IMR-90 (cell line): Measurements from ENCODE around the gene SLC30A7. TPM values are rescaled to one million over a fixed set of nuclear protein-coding genes. Genes with fewer than 3 reads are reported as not detected.

Experiments used
- ATAC-seq: fragments of 200-7000 bp; cut with Tn5 transposase; 2 replicates; pipeline ENCODE4 v1.9.1; 2020; ENCODE audit warnings: low read depth, mild to moderate bottlenecking, moderate library complexity
- BruUV-seq: library from RNA; stranded (reverse); fragments of 400-500 nt; replicated peaks from 2 replicates; lab custom pipeline; 2021; lab: Mats Ljungman, UMichigan
- CTCF ChIA-PET: fragments of 300-600 bp; formaldehyde crosslinking; extraction: SDS; loops from one replicate; lab custom pipeline; 2021; ENCODE audit warnings: antibody characterized with exemption; lab: Yijun Ruan, JAX
- POLR2A ChIA-PET: fragments of 300-600 bp; sonication (Branson Sonifier 250); formaldehyde crosslinking; loops from one replicate; lab custom pipeline; 2022; ENCODE audit warnings: antibody characterized with exemption; ENCODE audit not compliant: unreplicated experiment; lab: Charles Lee
- DNase-seq: peaks from one replicate; pipeline ENCODE4 v3.0.0; 2013
- H2AFZ ChIP-seq: replicated peaks from 2 replicates; pipeline ENCODE3; 2013; ENCODE audit warnings: low read length, mild to moderate bottlenecking; ENCODE audit not compliant: poor library complexity
- H2AK5ac ChIP-seq: 2 replicates; pipeline ENCODE4 v1.6.1; 2013; ENCODE audit warnings: low read depth, low read length, inconsistent platforms
- H2AK9ac ChIP-seq: replicated peaks from 2 replicates; pipeline ENCODE3; 2013; ENCODE audit warnings: mild to moderate bottlenecking, low read depth, low read length, moderate library complexity; ENCODE audit not compliant: poor library complexity
- H2BK120ac ChIP-seq: 2 replicates; pipeline ENCODE4 v1.6.1; 2013; ENCODE audit warnings: low read depth, low read length, inconsistent platforms
- H2BK15ac ChIP-seq: 3 replicates; pipeline ENCODE4 v1.6.1; 2013; ENCODE audit warnings: low read depth, low read length, inconsistent platforms
- H2BK20ac ChIP-seq: 2 replicates; pipeline ENCODE4 v1.6.1; 2013; ENCODE audit warnings: low read depth, mild to moderate bottlenecking, inconsistent platforms, low read length, moderate library complexity
- H2BK5ac ChIP-seq: 2 replicates; pipeline ENCODE4 v1.6.1; 2013; ENCODE audit warnings: mild to moderate bottlenecking, low read depth, low read length, inconsistent platforms; ENCODE audit not compliant: poor library complexity, severe bottlenecking
- H3K14ac ChIP-seq: replicated peaks from 2 replicates; pipeline ENCODE4 v1.6.1; 2013; ENCODE audit warnings: low read depth, low read length, inconsistent platforms
- H3K18ac ChIP-seq: 2 replicates; pipeline ENCODE4 v1.6.1; 2013; ENCODE audit warnings: low read depth, low read length, control low read depth
- H3K23ac ChIP-seq: 2 replicates; pipeline ENCODE4 v1.6.1; 2013; ENCODE audit warnings: low read depth, low read length, inconsistent platforms
- H3K27ac ChIP-seq: 2 replicates; pipeline ENCODE4 v1.5.1; 2013; ENCODE audit warnings: mild to moderate bottlenecking, control low read depth, low read length; ENCODE audit not compliant: insufficient read depth
- H3K27me3 ChIP-seq: 2 replicates; pipeline ENCODE4 v1.6.1; 2013; ENCODE audit warnings: low read length; ENCODE audit not compliant: control insufficient read depth, insufficient read depth
- H3K36me3 ChIP-seq: 2 replicates; pipeline ENCODE4 v1.6.1; 2013; ENCODE audit warnings: low read length, mixed read lengths; ENCODE audit not compliant: control insufficient read depth, insufficient read depth
- H3K4ac ChIP-seq: 2 replicates; pipeline ENCODE4 v1.6.1; 2013; ENCODE audit warnings: low read depth, low read length, inconsistent platforms
- H3K4me1 ChIP-seq: 2 replicates; pipeline ENCODE4 v1.6.1; 2013; ENCODE audit warnings: low read length, mixed read lengths; ENCODE audit not compliant: control insufficient read depth, insufficient read depth
- H3K4me2 ChIP-seq: 2 replicates; pipeline ENCODE4 v1.6.1; 2013; ENCODE audit warnings: low read depth, mild to moderate bottlenecking, control low read depth, low read length, moderate library complexity
- H3K4me3 ChIP-seq: 2 replicates; pipeline ENCODE4 v1.5.1; 2013; ENCODE audit warnings: low read depth, mild to moderate bottlenecking, control low read depth, low read length, moderate library complexity; ENCODE audit not compliant: insufficient read depth
- H3K56ac ChIP-seq: 2 replicates; pipeline ENCODE4 v1.6.1; 2013; ENCODE audit warnings: low read length, inconsistent platforms; ENCODE audit not compliant: insufficient read depth; ENCODE audit errors: extremely low read depth
- H3K79me1 ChIP-seq, 2 experiments: 2 replicates each; pipeline ENCODE4 v1.6.1; 2013; ENCODE audit warnings: low read length in 2 of 2, inconsistent platforms in 1 of 2, low read depth in 1 of 2
- H3K9ac ChIP-seq: 2 replicates; pipeline ENCODE4 v1.6.1; 2013; ENCODE audit warnings: low read depth, low read length, control low read depth
- H3K9me1 ChIP-seq: 2 replicates; pipeline ENCODE4 v1.6.1; 2013; ENCODE audit warnings: low read length, inconsistent platforms; ENCODE audit not compliant: insufficient read depth
- H3K9me3 ChIP-seq: 2 replicates; pipeline ENCODE4 v1.6.1; 2013; ENCODE audit warnings: low read length; ENCODE audit not compliant: control insufficient read depth, insufficient read depth
- H4K20me1 ChIP-seq: 2 replicates; pipeline ENCODE4 v1.6.1; 2013; ENCODE audit warnings: low read length, inconsistent platforms; ENCODE audit not compliant: insufficient read depth
- H4K5ac ChIP-seq: 2 replicates; pipeline ENCODE4 v1.6.1; 2013; ENCODE audit warnings: mild to moderate bottlenecking, low read depth, low read length, control low read depth
- H4K8ac ChIP-seq, 2 experiments: 2 replicates each; pipeline ENCODE4 v1.6.1; 2013; ENCODE audit warnings: low read depth in 2 of 2, low read length in 2 of 2, control low read depth in 1 of 2, inconsistent platforms in 1 of 2
- H4K91ac ChIP-seq: 2 replicates; pipeline ENCODE4 v1.6.1; 2013; ENCODE audit warnings: low read depth, low read length, inconsistent platforms; ENCODE audit not compliant: insufficient read depth
- BHLHE40 ChIP-seq: fragments of 150-350 bp; IDR thresholded peaks from 2 replicates; pipeline ENCODE4 v1.6.1; 2016; ENCODE audit warnings: mild to moderate bottlenecking, low read depth, low read length
- CEBPB ChIP-seq: IDR thresholded peaks from 2 replicates; pipeline ENCODE4 v1.6.1; 2012; ENCODE audit warnings: low read depth, low read length, improper control_type of control experiment
- CHD1 ChIP-seq: IDR thresholded peaks from 2 replicates; pipeline ENCODE4 v1.6.1; 2012; ENCODE audit warnings: low read depth, low read length, improper control_type of control experiment
- CTCF ChIP-seq: conservative IDR thresholded peaks from 2 replicates; pipeline ENCODE4 v1.5.1; 2012; ENCODE audit warnings: mild to moderate bottlenecking, low read depth, low read length, improper control_type of control experiment
- ELK1 ChIP-seq: fragments of 150-350 bp; IDR thresholded peaks from 2 replicates; pipeline ENCODE4 v1.6.1; 2016; ENCODE audit warnings: low read depth, mild to moderate bottlenecking, low read length, moderate library complexity, borderline replicate concordance
- FOS ChIP-seq: fragments of 150-350 bp; IDR thresholded peaks from 2 replicates; pipeline ENCODE4 v1.6.1; 2016; ENCODE audit warnings: low read depth, low read length
- MAFK ChIP-seq: IDR thresholded peaks from 2 replicates; pipeline ENCODE4 v1.6.1; 2012; ENCODE audit warnings: low read depth, low read length, improper control_type of control experiment
- MAZ ChIP-seq: IDR thresholded peaks from 2 replicates; pipeline ENCODE4 v1.6.1; 2012; ENCODE audit warnings: low read depth, mild to moderate bottlenecking, low read length, improper control_type of control experiment, moderate library complexity, borderline replicate concordance
- MXI1 ChIP-seq: IDR thresholded peaks from 2 replicates; pipeline ENCODE4 v1.6.1; 2012; ENCODE audit warnings: low read depth, mild to moderate bottlenecking, low read length, moderate library complexity, borderline replicate concordance
- NFE2L2 ChIP-seq: fragments of 150-350 bp; IDR thresholded peaks from 2 replicates; pipeline ENCODE4 v1.6.1; 2016; ENCODE audit warnings: low read depth, mild to moderate bottlenecking, low read length
- POLR2A ChIP-seq: IDR thresholded peaks from 2 replicates; pipeline ENCODE4 v1.6.1; 2012; ENCODE audit warnings: mild to moderate bottlenecking, low read depth, low read length
- RAD21 ChIP-seq: IDR thresholded peaks from 2 replicates; pipeline ENCODE4 v1.6.1; 2012; ENCODE audit warnings: low read length, improper control_type of control experiment
- RCOR1 ChIP-seq: IDR thresholded peaks from 2 replicates; pipeline ENCODE4 v1.6.1; 2012; ENCODE audit warnings: mild to moderate bottlenecking, low read length, improper control_type of control experiment; ENCODE audit not compliant: insufficient replicate concordance
- RFX5 ChIP-seq: IDR thresholded peaks from 2 replicates; pipeline ENCODE4 v1.8.0; 2012; ENCODE audit warnings: low read depth, mild to moderate bottlenecking, low read length, moderate library complexity
- SMC3 ChIP-seq: fragments of 150-350 bp; IDR thresholded peaks from 2 replicates; pipeline ENCODE4 v1.6.1; 2016; ENCODE audit warnings: low read depth, mild to moderate bottlenecking, antibody characterized with exemption, low read length, moderate library complexity
- USF2 ChIP-seq: fragments of 150-350 bp; IDR thresholded peaks from 2 replicates; pipeline ENCODE4 v1.6.1; 2017; ENCODE audit warnings: mild to moderate bottlenecking, antibody characterized with exemption, low read length, low read depth
- WGBS, 2 experiments: methylation state at CpG; one replicate each; pipeline versions ENCODE4 v1.1.5 to v1.1.7; 2013; ENCODE audit warnings: missing lambda C conversion rate in 2 of 2; ENCODE audit not compliant: insufficient read length in 1 of 2; ENCODE audit errors: extremely low coverage in 2 of 2; 5-methylcytosine and 5-hydroxymethylcytosine counted together
- dilution Hi-C: fragments of 300-500 bp; cut with HindIII; formaldehyde crosslinking; loops from one replicate; pipeline ENCODE4 v1.14.3; 2018; ENCODE audit warnings: low sequenced_read_pairs; ENCODE audit not compliant: unreplicated experiment
- in situ Hi-C: fragments of 300-500 bp; cut with MboI; formaldehyde crosslinking; loops from 3 replicates; pipeline ENCODE4 v1.14.3; 2019; ENCODE audit warnings: low sequenced_read_pairs, inconsistent platforms, mixed read lengths
- intact Hi-C: fragments of 100-400 bp; cut with micrococcal nuclease; formaldehyde crosslinking; loops from 2 replicates; pipeline ENCODE4 v1.10.0; 2022
- polyA plus RNA-seq, 3 experiments: library from polyadenylated mRNA; depleted of rRNA; stranded (reverse); fragments of >200 nt; gene quantifications; 2 replicates each; pipeline ENCODE4 v1.2.3, GENCODE V29; 2012; ENCODE audit warnings: low replicate concordance in 1 of 3
- total RNA-seq: library from RNA; depleted of rRNA; stranded (reverse); fragments of >200 nt; gene quantifications from 2 replicates; pipeline ENCODE4 v1.2.3, GENCODE V29; 2012

Gene SLC30A7
- total and polyA plus RNA-seq, 2 of the 4 experiments (the other 2 are of a cell fraction) = 8.4 to 60.2 TPM

- no peak overlapping the region for H3K27ac ChIP-seq
- in situ Hi-C loops = no loop called here
Observed at GRCh38 chr1:101013776-101014175, 117.9 kb downstream of the SLC30A7 start.

More at GRCh38 chr1:101013776-101014175, 117.9 kb downstream of the SLC30A7 start:
- ChIA-PET POLR2A (no interaction called here), CTCF (interaction anchor here (1.0 kb wide), 1 partner anchor 225 kb away, joined by 3 read pairs; no protein-coding TSS in a partner anchor)
- no peak overlapping the region for H2AK9ac ChIP-seq
- no peak for ATAC-seq
- H2AK5ac ChIP-seq = no peak overlapping the region
- no peak overlapping the region for H3K18ac ChIP-seq
- no peak overlapping the region for H2AFZ ChIP-seq
- peaks cover 3% of the 10 kb centered on the region; the same call in 1 of the 2 replicates for H3K36me3 ChIP-seq
- no peak overlapping the region for H3K56ac ChIP-seq
- H3K9me3 ChIP-seq = no peaks in the 10 kb centered on the region
- TF ChIP-seq CTCF (no peak), NFE2L2 (no peak), FOS (no peak), MAZ (no peak), MXI1 (no peak), CHD1 (no peak), SMC3 (no peak), BHLHE40 (no peak), USF2 (no peak), POLR2A (no peak), ELK1 (no peak), CEBPB (no peak), MAFK (no peak), RAD21 (no peak), RFX5 (no peak), RCOR1 (no peak)
- no peaks in the 10 kb centered on the region for H3K27me3 ChIP-seq
- no peak overlapping the region for H3K4ac ChIP-seq
- dilution Hi-C loops (no loop called here), intact Hi-C loops (no loop called here)
- H2BK120ac ChIP-seq = no peak overlapping the region
- no peak overlapping the region for H2BK20ac ChIP-seq
- no peak for DNase-seq
- no peak overlapping the region for H2BK15ac ChIP-seq
- H3K9ac ChIP-seq = no peak overlapping the region
- H3K4me1 ChIP-seq = no peaks in the 10 kb centered on the region
- no peaks in the 10 kb centered on the region; a peak in 1 of 4 replicates for H3K79me1 ChIP-seq
- no peaks in the 10 kb centered on the region for H3K9me1 ChIP-seq
- H4K5ac ChIP-seq = no peak overlapping the region
- WGBS, 2 experiments = no CpG with 5 or more reads among the region's 1 CpG
- H3K4me2 ChIP-seq = no peak overlapping the region
- BruUV-seq = no TSS peak
- H3K4me3 ChIP-seq = no peak overlapping the region
- no peak overlapping the region for H4K91ac ChIP-seq
- no peak overlapping the region for H3K14ac ChIP-seq
- H4K8ac ChIP-seq = no peak overlapping the region
- H4K20me1 ChIP-seq = no peaks in the 10 kb centered on the region
- H2BK5ac ChIP-seq = no peak overlapping the region
- no peak overlapping the region for H3K23ac ChIP-seq
